Measurements from ENCODE around the gene ZNF763.
"Not testable (repeated sequence)": the region's sequence is repeated elsewhere in the genome, so short reads cannot be mapped to it uniquely, and the experiment has no call there.

DNA sequence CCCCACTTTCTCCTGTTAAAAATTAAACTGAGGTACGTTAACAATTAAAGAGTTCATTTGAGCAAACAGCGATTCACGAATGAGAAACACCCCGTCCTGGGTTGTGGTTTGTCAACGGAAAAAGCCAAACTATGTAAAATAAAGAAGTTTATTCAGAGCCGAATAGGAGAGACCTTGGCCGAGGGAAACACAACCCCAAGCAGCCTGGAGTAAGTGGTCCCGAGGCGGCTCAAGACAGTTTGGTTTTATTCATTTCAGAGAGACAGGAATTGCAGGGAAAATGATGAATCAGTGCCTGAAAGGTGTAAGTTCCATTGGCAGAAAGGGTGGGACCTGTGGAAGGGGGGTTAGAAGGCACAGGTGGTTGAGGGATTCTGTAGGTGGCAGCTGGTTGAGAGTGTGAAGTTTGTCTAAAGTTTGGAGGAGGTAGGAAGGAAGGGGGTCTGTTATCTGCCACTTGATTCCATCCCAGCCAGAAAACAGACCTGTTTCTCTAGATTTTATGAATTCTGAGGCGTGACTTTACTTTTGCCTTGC lies 39.1 kb upstream of the ZNF763 start:
- TF ChIP-seq, protein P1, sequence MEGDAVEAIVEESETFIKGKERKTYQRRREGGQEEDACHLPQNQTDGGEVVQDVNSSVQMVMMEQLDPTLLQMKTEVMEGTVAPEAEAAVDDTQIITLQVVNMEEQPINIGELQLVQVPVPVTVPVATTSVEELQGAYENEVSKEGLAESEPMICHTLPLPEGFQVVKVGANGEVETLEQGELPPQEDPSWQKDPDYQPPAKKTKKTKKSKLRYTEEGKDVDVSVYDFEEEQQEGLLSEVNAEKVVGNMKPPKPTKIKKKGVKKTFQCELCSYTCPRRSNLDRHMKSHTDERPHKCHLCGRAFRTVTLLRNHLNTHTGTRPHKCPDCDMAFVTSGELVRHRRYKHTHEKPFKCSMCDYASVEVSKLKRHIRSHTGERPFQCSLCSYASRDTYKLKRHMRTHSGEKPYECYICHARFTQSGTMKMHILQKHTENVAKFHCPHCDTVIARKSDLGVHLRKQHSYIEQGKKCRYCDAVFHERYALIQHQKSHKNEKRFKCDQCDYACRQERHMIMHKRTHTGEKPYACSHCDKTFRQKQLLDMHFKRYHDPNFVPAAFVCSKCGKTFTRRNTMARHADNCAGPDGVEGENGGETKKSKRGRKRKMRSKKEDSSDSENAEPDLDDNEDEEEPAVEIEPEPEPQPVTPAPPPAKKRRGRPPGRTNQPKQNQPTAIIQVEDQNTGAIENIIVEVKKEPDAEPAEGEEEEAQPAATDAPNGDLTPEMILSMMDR (IDR thresholded peaks at IDR 0.05): not testable (repeated sequence)
- not testable (repeated sequence) for TF ChIP-seq POLR2A (IDR thresholded peaks at IDR 0.05)
